Endothelial cell (in vitro differentiated cells): ENCODE results near the gene DLX5. TPM values are rescaled to one million over a fixed set of nuclear protein-coding genes. Genes with fewer than 3 reads are reported as not detected.

Source experiments
- DNase-seq: peaks from one replicate; pipeline ENCODE4 v3.0.0; 2021; ENCODE audit warnings: low spot score
- H3K27ac Mint-ChIP-seq: one replicate; pipeline ENCODE4 v1.8.0; 2021; ENCODE audit warnings: mixed read lengths, inconsistent platforms; ENCODE audit not compliant: unreplicated experiment
- H3K27me3 Mint-ChIP-seq: one replicate; pipeline ENCODE4 v1.8.0; 2021; ENCODE audit warnings: mild to moderate bottlenecking, moderate library complexity, mixed read lengths, inconsistent platforms; ENCODE audit not compliant: unreplicated experiment
- H3K36me3 Mint-ChIP-seq: one replicate; pipeline ENCODE4 v1.8.0; 2021; ENCODE audit warnings: mild to moderate bottlenecking, low read depth, mixed read lengths, inconsistent platforms; ENCODE audit not compliant: unreplicated experiment
- H3K4me1 Mint-ChIP-seq: one replicate; pipeline ENCODE4 v1.8.0; 2021; ENCODE audit warnings: mild to moderate bottlenecking, mixed read lengths, inconsistent platforms; ENCODE audit not compliant: unreplicated experiment
- H3K4me3 Mint-ChIP-seq: one replicate; pipeline ENCODE4 v1.8.0; 2021; ENCODE audit warnings: mild to moderate bottlenecking, mixed read lengths, inconsistent platforms; ENCODE audit not compliant: unreplicated experiment
- H3K9me3 Mint-ChIP-seq: one replicate; pipeline ENCODE4 v1.8.0; 2021; ENCODE audit warnings: mixed read lengths, inconsistent platforms; ENCODE audit not compliant: unreplicated experiment
- total RNA-seq: library from RNA; stranded (reverse); fragmentation: NEBNext Ultra II Directional; extraction: Animal tissue kit (Norgen Biotek cat#: 25700); gene quantifications from one replicate; pipeline ENCODE4 v1.2.1, GENCODE V29; 2021; ENCODE audit not compliant: unreplicated experiment
- TF ChIP-seq, protein P1 (sequence below): fragments of 200-600 bp; sonication (generic); IDR thresholded peaks from one replicate; pipeline ENCODE4 v1.5.0; 2021; ENCODE audit warnings: antibody characterized with exemption; ENCODE audit not compliant: unreplicated experiment

The DLX5 gene
- total RNA-seq, 1 donor from 2014 or later = 0.18 TPM

- no peak for DNase-seq
- Mint-ChIP-seq H3K9me3 (no peaks in the 10 kb centered on the region), H3K36me3 (no peaks in the 10 kb centered on the region), H3K27me3 (peaks cover 15% of the 10 kb centered on the region), H3K4me3 (no peak overlapping the region), H3K4me1 (peaks cover 17% of the 10 kb centered on the region), H3K27ac (no peak overlapping the region)
- TF ChIP-seq, protein P1, sequence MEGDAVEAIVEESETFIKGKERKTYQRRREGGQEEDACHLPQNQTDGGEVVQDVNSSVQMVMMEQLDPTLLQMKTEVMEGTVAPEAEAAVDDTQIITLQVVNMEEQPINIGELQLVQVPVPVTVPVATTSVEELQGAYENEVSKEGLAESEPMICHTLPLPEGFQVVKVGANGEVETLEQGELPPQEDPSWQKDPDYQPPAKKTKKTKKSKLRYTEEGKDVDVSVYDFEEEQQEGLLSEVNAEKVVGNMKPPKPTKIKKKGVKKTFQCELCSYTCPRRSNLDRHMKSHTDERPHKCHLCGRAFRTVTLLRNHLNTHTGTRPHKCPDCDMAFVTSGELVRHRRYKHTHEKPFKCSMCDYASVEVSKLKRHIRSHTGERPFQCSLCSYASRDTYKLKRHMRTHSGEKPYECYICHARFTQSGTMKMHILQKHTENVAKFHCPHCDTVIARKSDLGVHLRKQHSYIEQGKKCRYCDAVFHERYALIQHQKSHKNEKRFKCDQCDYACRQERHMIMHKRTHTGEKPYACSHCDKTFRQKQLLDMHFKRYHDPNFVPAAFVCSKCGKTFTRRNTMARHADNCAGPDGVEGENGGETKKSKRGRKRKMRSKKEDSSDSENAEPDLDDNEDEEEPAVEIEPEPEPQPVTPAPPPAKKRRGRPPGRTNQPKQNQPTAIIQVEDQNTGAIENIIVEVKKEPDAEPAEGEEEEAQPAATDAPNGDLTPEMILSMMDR = no peak
Observed at GRCh38 chr7:96987719-96988118, 36.9 kb downstream of the DLX5 start.

- no peak overlapping the region for H3K27ac Mint-ChIP-seq
- no peaks in the 10 kb centered on the region for H3K9me3 Mint-ChIP-seq
- no peak for DNase-seq
- peaks cover 13% of the 10 kb centered on the region for H3K4me1 Mint-ChIP-seq
- TF ChIP-seq, protein P1 = no peak
- peaks cover 10% of the 10 kb centered on the region for H3K27me3 Mint-ChIP-seq
- H3K4me3 Mint-ChIP-seq = no peak overlapping the region
- H3K36me3 Mint-ChIP-seq = no peaks in the 10 kb centered on the region
Observed at GRCh38 chr7:96986901-96987300, 37.7 kb downstream of the DLX5 start.

DNA sequence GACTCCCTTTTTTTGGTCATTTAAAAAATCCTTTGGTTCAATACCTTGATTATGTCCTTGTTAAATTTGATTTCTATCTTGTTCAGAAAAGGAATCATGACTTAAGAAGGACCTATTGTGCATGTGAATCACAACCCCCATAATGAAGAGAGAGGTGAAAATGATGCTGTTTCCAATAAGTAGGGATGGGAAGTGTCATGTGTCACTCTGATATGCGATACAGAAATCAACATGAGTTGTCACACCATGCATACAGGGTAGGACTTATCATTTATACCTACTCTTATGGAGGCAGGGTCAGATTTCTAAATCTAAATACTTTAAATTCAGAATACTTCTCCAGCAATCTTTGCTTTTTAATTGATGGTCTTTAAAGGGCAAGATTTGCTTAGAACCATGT is 38.6 kb downstream of the DLX5 start:
- no peak overlapping the region for H3K4me3 Mint-ChIP-seq
- H3K27me3 Mint-ChIP-seq = peaks cover 9% of the 10 kb centered on the region
- H3K4me1 Mint-ChIP-seq = peaks cover 12% of the 10 kb centered on the region
- no peak overlapping the region for H3K27ac Mint-ChIP-seq
- no peak for DNase-seq
- H3K36me3 Mint-ChIP-seq = no peaks in the 10 kb centered on the region
- H3K9me3 Mint-ChIP-seq = no peaks in the 10 kb centered on the region
- TF ChIP-seq, protein P1 = no peak

DNA sequence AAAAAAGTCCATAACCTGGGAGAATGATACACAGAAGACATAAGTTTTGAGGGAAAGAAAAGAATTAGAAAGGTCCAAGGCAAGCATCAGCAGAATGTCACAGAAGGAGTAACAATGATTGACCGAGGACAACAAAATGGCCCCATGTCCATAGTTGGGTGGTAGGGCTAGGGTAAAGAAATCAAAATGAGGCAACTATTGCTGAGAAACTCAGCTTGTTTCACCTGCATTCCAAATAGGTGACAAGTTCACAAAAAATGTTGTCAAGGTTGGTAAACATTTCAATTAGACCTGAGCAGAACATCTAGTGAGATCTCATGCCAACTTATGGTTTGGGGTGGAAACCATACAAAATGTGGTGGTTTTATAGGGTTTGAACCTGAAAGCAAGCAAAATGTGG is 42.0 kb downstream of the DLX5 start:
- TF ChIP-seq, protein P1 = no peak
- peaks cover 3% of the 10 kb centered on the region for H3K27me3 Mint-ChIP-seq
- H3K27ac Mint-ChIP-seq = no peak overlapping the region
- no peaks in the 10 kb centered on the region for H3K9me3 Mint-ChIP-seq
- H3K36me3 Mint-ChIP-seq = no peaks in the 10 kb centered on the region
- no peak for DNase-seq
- no peak overlapping the region for H3K4me3 Mint-ChIP-seq
- no peaks in the 10 kb centered on the region for H3K4me1 Mint-ChIP-seq

GRCh38 chr7:96979551-96980276 is 44.9 kb downstream of the DLX5 start:
- TF ChIP-seq, protein P1 = no peak
- Mint-ChIP-seq H3K27me3 (no peaks in the 10 kb centered on the region), H3K27ac (no peak overlapping the region), H3K4me1 (no peaks in the 10 kb centered on the region), H3K36me3 (no peaks in the 10 kb centered on the region), H3K9me3 (no peaks in the 10 kb centered on the region), H3K4me3 (no peak overlapping the region)
- no peak for DNase-seq
